ENCODE results near the gene DYNLT1.

DYNLT1 gene

DNA sequence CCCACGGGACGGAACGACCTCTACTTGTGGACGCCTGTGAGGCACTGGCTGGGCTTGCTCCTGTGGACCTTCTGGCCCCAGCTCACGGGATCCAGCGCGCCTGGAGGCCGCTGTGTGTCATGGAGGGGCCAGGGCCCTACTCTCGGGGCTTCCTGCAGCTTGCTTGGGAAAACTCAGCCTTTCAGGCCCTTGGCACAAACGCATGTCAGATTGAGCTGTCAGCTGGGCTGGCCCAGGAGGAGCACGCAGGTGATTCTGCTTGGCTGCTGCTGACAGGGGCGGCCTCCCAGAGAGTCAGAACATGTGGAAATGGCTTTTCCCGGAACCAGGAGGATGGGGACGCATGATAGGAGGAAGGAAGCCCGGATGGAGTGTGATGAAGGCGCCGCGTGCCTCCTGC lies 44.9 kb downstream of the DYNLT1 start:
- H3K9me3 ChIP-seq (ENCODE audit: insufficient read depth, low read depth, low read length): no peaks in the 10 kb centered on the region
- no peaks in the 10 kb centered on the region for H4K20me1 ChIP-seq (ENCODE audit: insufficient read depth, low read length, poor library complexity, severe bottlenecking)
- peaks cover 42% of the 10 kb centered on the region; the same call in 1 of the 2 replicates for H3K36me3 ChIP-seq (ENCODE audit: insufficient read depth, low read length)
- no peak overlapping the region for H3K4me3 ChIP-seq (ENCODE audit: low read length, poor library complexity, severe bottlenecking)
- H3F3A ChIP-seq (ENCODE audit: low read depth): no peaks in the 10 kb centered on the region
- no peaks in the 10 kb centered on the region for H3K79me2 ChIP-seq (ENCODE audit: insufficient read depth, low read length)
- no peaks in the 10 kb centered on the region for H3K27me3 ChIP-seq (ENCODE audit: insufficient read depth, low read length, poor library complexity, severe bottlenecking)
- H3K9ac ChIP-seq (ENCODE audit: low read depth, low read length, poor library complexity, severe bottlenecking): no peak overlapping the region
- no peak overlapping the region for H2AFZ ChIP-seq (ENCODE audit: low read length)
- H3K4me2 ChIP-seq (ENCODE audit: low read depth, low read length, poor library complexity, severe bottlenecking): no peak overlapping the region
- H3K9me2 ChIP-seq (replicated peaks; ENCODE audit: low read depth, low read length): no peaks in the 10 kb centered on the region
- no peak for TF ChIP-seq EZH2phosphoT487 (IDR thresholded peaks at IDR 0.05; ENCODE audit: borderline replicate concordance)
- TF ChIP-seq, protein P1, sequence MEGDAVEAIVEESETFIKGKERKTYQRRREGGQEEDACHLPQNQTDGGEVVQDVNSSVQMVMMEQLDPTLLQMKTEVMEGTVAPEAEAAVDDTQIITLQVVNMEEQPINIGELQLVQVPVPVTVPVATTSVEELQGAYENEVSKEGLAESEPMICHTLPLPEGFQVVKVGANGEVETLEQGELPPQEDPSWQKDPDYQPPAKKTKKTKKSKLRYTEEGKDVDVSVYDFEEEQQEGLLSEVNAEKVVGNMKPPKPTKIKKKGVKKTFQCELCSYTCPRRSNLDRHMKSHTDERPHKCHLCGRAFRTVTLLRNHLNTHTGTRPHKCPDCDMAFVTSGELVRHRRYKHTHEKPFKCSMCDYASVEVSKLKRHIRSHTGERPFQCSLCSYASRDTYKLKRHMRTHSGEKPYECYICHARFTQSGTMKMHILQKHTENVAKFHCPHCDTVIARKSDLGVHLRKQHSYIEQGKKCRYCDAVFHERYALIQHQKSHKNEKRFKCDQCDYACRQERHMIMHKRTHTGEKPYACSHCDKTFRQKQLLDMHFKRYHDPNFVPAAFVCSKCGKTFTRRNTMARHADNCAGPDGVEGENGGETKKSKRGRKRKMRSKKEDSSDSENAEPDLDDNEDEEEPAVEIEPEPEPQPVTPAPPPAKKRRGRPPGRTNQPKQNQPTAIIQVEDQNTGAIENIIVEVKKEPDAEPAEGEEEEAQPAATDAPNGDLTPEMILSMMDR (conservative IDR thresholded peaks at IDR 0.05; ENCODE audit: low read length): no peak
- no peaks in the 10 kb centered on the region for H3K4me1 ChIP-seq (ENCODE audit: insufficient read depth, low read length, poor library complexity, severe bottlenecking)

DNA sequence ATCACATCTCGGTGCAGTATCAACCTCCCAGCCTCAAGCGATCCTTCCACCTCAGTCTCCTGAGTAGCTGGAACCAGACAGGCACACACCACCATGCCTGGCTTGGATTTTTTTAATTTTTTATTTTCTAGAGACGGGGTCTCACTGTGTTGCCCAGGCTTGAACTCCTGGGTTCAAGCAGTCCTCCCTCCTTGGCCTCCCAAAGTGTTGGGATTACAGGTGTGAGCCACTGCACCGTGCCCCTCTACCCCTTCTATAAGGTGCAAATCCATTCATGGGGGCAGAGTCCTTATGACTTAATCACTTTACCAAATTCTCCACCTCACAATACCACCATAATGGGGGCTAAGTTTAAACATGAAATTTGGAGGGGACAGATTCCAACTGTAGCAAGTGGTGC lies 47.0 kb downstream of the DYNLT1 start:
- no peaks in the 10 kb centered on the region for H3K79me2 ChIP-seq (ENCODE audit: insufficient read depth, low read length)
- no peaks in the 10 kb centered on the region for H3K9me3 ChIP-seq (ENCODE audit: insufficient read depth, low read depth, low read length)
- no peak for TF ChIP-seq EZH2phosphoT487 (IDR thresholded peaks at IDR 0.05; ENCODE audit: borderline replicate concordance)
- TF ChIP-seq, protein P1 (conservative IDR thresholded peaks at IDR 0.05; ENCODE audit: low read length): no peak
- H4K20me1 ChIP-seq (ENCODE audit: insufficient read depth, low read length, poor library complexity, severe bottlenecking): no peaks in the 10 kb centered on the region
- H3K4me1 ChIP-seq (ENCODE audit: insufficient read depth, low read length, poor library complexity, severe bottlenecking): no peaks in the 10 kb centered on the region
- H3K4me3 ChIP-seq (ENCODE audit: low read length, poor library complexity, severe bottlenecking): no peak overlapping the region
- H3K36me3 ChIP-seq (ENCODE audit: insufficient read depth, low read length): peaks cover 48% of the 10 kb centered on the region; the same call in 1 of the 2 replicates
- H3F3A ChIP-seq (ENCODE audit: low read depth): no peaks in the 10 kb centered on the region
- no peaks in the 10 kb centered on the region for H3K9me2 ChIP-seq (replicated peaks; ENCODE audit: low read depth, low read length)
- H3K4me2 ChIP-seq (ENCODE audit: low read depth, low read length, poor library complexity, severe bottlenecking): no peak overlapping the region
- no peak overlapping the region for H2AFZ ChIP-seq (ENCODE audit: low read length)
- H3K9ac ChIP-seq (ENCODE audit: low read depth, low read length, poor library complexity, severe bottlenecking): no peak overlapping the region
- H3K27me3 ChIP-seq (ENCODE audit: insufficient read depth, low read length, poor library complexity, severe bottlenecking): no peaks in the 10 kb centered on the region

DNA sequence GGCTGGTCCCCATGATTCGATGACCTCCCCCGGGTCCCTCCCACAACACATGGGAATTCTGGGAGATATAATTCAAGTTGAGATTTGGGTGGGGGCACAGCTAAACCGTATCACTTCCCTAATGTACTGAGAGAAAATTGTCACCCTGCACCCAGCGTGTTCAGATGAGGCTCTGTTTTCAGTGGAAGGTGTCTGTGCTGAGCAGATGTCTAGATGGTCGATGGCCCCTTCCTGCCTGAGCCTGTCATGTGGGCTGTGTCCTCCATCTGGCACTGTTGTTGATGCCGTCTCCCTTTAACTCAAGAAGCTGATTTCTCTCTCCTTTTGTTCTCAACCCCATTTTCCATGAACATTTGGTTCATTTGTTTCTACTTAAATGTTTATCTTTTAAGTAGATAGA lies 47.7 kb downstream of the DYNLT1 start:
- H3K27me3 ChIP-seq (ENCODE audit: insufficient read depth, low read length, poor library complexity, severe bottlenecking): no peaks in the 10 kb centered on the region
- H3K4me2 ChIP-seq (ENCODE audit: low read depth, low read length, poor library complexity, severe bottlenecking): no peak overlapping the region
- no peaks in the 10 kb centered on the region for H3K9me3 ChIP-seq (ENCODE audit: insufficient read depth, low read depth, low read length)
- no peaks in the 10 kb centered on the region for H3K9me2 ChIP-seq (replicated peaks; ENCODE audit: low read depth, low read length)
- no peaks in the 10 kb centered on the region for H3F3A ChIP-seq (ENCODE audit: low read depth)
- peaks cover 55% of the 10 kb centered on the region; the same call in 1 of the 2 replicates for H3K36me3 ChIP-seq (ENCODE audit: insufficient read depth, low read length)
- no peak overlapping the region for H2AFZ ChIP-seq (ENCODE audit: low read length)
- TF ChIP-seq EZH2phosphoT487 (IDR thresholded peaks at IDR 0.05; ENCODE audit: borderline replicate concordance): no peak
- TF ChIP-seq, protein P1 (conservative IDR thresholded peaks at IDR 0.05; ENCODE audit: low read length): no peak
- H3K4me1 ChIP-seq (ENCODE audit: insufficient read depth, low read length, poor library complexity, severe bottlenecking): no peaks in the 10 kb centered on the region
- no peaks in the 10 kb centered on the region for H4K20me1 ChIP-seq (ENCODE audit: insufficient read depth, low read length, poor library complexity, severe bottlenecking)
- no peaks in the 10 kb centered on the region for H3K79me2 ChIP-seq (ENCODE audit: insufficient read depth, low read length)
- H3K4me3 ChIP-seq (ENCODE audit: low read length, poor library complexity, severe bottlenecking): no peak overlapping the region
- H3K9ac ChIP-seq (ENCODE audit: low read depth, low read length, poor library complexity, severe bottlenecking): no peak overlapping the region

Measured in Loucy (cell line).